ENCODE measurements around the gene MICAL2.

The MICAL2 gene

DNA sequence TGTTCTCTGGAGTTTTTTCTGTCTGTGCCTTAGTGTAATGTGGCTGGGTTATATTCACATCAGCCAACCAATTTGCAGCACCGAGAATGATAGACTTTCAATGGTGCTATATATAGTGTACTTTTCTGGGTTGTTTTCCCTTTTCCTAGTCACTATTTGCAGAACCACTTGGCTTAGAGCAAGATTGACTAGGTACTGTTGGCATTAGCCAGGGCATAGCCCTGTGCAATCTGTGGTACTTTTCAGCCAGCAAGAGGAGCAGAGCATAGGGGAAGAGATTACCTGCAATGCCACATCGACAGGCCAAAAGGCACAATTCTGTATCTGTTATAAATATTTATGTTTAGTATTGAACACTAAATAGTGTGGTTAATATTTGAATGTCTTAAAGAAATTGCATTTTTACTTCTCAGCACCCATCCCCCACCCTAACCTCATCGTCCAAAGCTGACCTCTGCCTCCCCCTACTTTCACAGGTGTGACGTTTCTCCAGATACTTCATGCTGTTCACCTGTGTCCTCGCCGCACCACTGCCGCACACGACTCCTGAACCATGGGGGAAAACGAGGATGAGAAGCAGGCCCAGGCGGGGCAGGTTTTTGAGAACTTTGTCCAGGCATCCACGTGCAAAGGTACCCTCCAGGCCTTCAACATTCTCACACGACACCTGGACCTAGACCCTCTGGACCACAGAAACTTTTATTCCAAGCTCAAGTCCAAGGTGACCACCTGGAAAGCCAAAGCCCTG, 51.4 kb downstream of the MICAL2 start:
- TF ChIP-seq, protein P1, sequence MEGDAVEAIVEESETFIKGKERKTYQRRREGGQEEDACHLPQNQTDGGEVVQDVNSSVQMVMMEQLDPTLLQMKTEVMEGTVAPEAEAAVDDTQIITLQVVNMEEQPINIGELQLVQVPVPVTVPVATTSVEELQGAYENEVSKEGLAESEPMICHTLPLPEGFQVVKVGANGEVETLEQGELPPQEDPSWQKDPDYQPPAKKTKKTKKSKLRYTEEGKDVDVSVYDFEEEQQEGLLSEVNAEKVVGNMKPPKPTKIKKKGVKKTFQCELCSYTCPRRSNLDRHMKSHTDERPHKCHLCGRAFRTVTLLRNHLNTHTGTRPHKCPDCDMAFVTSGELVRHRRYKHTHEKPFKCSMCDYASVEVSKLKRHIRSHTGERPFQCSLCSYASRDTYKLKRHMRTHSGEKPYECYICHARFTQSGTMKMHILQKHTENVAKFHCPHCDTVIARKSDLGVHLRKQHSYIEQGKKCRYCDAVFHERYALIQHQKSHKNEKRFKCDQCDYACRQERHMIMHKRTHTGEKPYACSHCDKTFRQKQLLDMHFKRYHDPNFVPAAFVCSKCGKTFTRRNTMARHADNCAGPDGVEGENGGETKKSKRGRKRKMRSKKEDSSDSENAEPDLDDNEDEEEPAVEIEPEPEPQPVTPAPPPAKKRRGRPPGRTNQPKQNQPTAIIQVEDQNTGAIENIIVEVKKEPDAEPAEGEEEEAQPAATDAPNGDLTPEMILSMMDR (IDR thresholded peaks at IDR 0.05; ENCODE audit: low read depth, low read length, missing control alignments) = no peak
- DNase-seq (ENCODE audit: low read depth) = no peak

DNA sequence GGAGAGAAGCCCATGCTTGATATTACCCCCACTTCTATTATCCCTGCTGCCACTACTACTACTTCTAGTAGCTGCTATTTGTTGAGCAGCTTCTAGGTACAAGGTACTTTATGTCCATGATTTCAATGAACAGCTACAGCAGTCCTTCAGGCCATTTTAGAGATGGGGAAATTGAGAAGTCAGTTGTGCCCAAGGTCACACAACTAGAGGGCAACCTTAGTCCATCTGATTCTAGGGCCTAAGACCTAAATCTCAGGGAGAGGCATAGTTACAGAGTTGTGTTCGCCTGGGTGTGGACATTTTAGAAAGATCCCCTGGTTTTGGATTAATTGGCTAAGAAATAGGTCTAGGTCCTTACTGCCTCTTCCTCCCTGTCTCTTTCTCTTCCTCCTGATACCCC, 52.3 kb downstream of the MICAL2 start:
- no peak overlapping the region for H3K4me3 ChIP-seq (ENCODE audit: low read depth, low read length)
- TF ChIP-seq, protein P1 (IDR thresholded peaks at IDR 0.05; ENCODE audit: low read depth, low read length, missing control alignments) = no peak
- DNase-seq (ENCODE audit: low read depth) = no peak

More for the DNA sequence above, 51.4 kb downstream of the MICAL2 start:
- H3K4me3 ChIP-seq (ENCODE audit: low read depth, low read length) = no peak overlapping the region

DNA sequence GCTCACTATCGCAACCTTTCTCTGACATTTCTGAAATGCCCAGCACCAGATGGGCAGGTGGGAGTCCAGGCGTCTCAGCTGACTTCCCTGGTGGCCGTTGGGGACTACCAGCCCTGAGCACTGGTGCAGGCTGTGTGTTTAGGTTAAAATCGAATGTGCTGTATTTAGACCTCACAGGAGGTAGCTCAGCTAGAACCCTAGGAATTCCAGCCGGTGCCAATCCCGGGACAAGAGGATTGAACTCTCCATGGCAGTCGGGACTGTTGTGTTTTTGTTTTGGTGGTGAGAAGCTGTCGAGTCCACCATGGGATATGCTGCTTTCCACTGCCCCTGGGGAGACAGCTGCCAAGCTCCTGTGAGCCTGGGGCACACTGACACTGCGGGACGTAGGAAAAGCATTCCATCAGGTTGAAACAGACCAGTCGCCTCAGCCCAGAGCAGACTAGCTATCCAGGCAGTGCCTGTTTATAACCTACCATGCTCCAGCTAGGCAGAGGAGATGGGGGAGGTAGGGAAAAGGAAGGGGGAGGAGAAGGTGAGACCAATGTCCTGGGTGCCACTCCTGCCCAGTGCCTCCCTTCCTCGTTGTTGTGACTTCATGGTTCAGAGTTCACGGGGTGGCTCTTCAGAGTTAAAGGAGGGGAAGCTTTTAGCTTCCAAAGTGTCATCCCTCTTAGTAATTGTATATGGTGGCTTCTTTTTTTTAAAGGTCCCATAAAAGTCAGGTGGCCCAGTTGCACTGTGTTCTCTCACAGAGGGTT, 53.0 kb downstream of the MICAL2 start:
- TF ChIP-seq, protein P1 (IDR thresholded peaks at IDR 0.05; ENCODE audit: low read depth, low read length, missing control alignments) = no peak
- no peak overlapping the region for H3K4me3 ChIP-seq (ENCODE audit: low read depth, low read length)
- no peak for DNase-seq (ENCODE audit: low read depth)

DNA sequence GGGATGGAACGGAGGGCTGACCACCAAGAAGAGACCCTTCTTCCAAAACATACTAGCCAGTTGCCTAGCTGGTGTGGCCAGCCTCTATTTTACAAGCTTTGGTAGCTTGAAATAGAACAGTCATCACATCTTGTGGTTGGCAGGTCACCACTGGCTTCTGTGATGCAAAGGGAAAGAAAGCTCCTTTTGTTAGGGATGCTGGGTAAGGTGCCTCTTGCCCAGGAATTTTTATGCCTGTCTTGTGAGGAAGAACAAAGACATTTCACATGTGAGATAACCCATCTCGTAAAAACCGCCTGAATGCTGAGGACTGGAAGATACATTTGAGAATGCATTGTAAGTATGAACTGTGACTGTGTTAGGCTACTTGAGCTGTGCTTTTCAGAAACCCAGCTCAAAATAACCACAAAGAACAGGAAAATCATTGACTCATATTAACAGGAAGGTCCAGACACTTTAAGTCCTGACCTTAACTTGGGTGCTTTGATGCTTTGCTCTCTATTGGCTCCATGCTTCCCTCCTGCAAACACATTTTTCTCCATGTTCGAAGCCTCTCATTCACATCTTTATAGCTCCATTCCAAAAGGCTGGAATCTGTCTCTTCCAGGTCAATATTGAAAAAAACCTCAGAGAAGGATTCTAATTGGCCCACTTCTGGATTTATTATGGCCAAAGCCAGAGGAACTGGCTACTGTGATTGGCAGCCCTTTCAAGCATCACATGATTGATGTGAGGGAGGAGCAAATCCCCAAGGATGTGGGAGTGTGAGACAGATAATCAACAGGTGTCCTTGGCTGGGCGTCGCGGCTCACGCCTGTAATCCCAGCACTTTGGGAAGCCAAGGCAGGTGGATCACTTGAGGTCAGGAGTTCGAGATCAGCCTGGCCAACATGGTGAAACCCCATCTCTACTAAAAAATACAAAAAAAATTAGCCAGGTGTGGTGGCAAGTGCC, 53.9 kb downstream of the MICAL2 start:
- H3K4me3 ChIP-seq (ENCODE audit: low read depth, low read length) = no peak overlapping the region
- TF ChIP-seq, protein P1 (IDR thresholded peaks at IDR 0.05; ENCODE audit: low read depth, low read length, missing control alignments) = no peak
- no peak for DNase-seq (ENCODE audit: low read depth)

DNA sequence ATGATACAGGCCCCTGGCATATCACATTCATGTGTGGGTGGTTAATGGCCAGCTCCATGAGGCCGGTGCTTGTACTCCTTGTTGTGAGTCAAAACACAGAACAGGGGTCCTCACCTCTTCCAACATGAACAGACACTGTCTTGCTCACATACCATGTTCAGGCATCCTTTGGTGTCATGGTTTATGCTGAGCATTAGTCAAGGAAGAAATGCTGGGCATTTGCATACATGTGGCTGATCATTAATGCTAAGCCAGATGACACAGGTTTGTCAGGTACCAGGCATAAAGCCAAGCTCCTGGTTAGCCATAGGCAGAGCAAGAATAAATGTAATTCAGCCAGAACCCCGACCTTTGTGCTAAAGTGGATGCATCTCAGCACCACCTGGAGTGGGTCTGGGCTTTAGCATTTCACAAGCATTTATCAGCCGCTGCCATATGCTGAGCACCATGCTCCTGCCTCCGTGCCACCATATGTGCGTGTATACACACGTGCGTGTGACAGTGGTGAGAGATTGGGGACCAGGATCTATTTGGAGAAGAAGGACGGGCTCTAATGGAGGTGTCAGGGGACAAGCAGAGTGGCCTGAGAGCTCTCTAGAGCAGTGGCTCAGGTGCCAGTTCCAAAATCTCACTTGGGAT, 55.0 kb downstream of the MICAL2 start:
- TF ChIP-seq, protein P1 (IDR thresholded peaks at IDR 0.05; ENCODE audit: low read depth, low read length, missing control alignments) = no peak
- no peak overlapping the region for H3K4me3 ChIP-seq (ENCODE audit: low read depth, low read length)
- no peak for DNase-seq (ENCODE audit: low read depth)

All from GM12864 (cell line).